H9 (cell line): ENCODE data around the gene VSIG2. TPM values are rescaled to one million over a fixed set of nuclear protein-coding genes. Genes with fewer than 3 reads are reported as not detected.

Experiments used
- DNase-seq: peaks from one replicate; pipeline ENCODE4 v3.0.0-alpha.2; 2017
- H2AFZ ChIP-seq: one replicate; pipeline ENCODE4 v1.6.1; 2013; ENCODE audit warnings: mild to moderate bottlenecking, low read length, control low read depth, moderate library complexity
- H2AK5ac ChIP-seq: 2 replicates; pipeline ENCODE4 v1.6.1; 2013; ENCODE audit warnings: low read length, control low read depth, mixed read lengths; ENCODE audit not compliant: insufficient read length
- H2BK120ac ChIP-seq: one replicate; pipeline ENCODE4 v1.6.1; 2013; ENCODE audit warnings: low read depth, mild to moderate bottlenecking, low read length, control low read depth, inconsistent platforms; ENCODE audit not compliant: poor library complexity, severe bottlenecking
- H2BK12ac ChIP-seq: 2 replicates; pipeline ENCODE4 v1.6.1; 2013; ENCODE audit warnings: low read length, control low read depth, mixed read lengths, low read depth; ENCODE audit not compliant: insufficient read length
- H2BK15ac ChIP-seq: 2 replicates; pipeline ENCODE4 v1.6.1; 2013; ENCODE audit warnings: low read depth, low read length, control low read depth
- H2BK20ac ChIP-seq: one replicate; pipeline ENCODE4 v1.6.1; 2013; ENCODE audit warnings: low read depth, mild to moderate bottlenecking, low read length, control low read depth, inconsistent platforms; ENCODE audit not compliant: poor library complexity, severe bottlenecking
- H2BK5ac ChIP-seq: 2 replicates; pipeline ENCODE4 v1.6.1; 2013; ENCODE audit warnings: low read length, control low read depth, mixed read lengths; ENCODE audit not compliant: insufficient read length
- H3K14ac ChIP-seq: 2 replicates; pipeline ENCODE4 v1.6.1; 2013; ENCODE audit warnings: low read length, control low read depth; ENCODE audit not compliant: insufficient read depth
- H3K18ac ChIP-seq: 2 replicates; pipeline ENCODE4 v1.6.1; 2013; ENCODE audit warnings: low read depth, mild to moderate bottlenecking, mixed read lengths, low read length, control low read depth; ENCODE audit not compliant: insufficient read length
- H3K23ac ChIP-seq: 2 replicates; pipeline ENCODE4 v1.6.1; 2013; ENCODE audit warnings: low read length, control low read depth, mixed read lengths, low read depth; ENCODE audit not compliant: insufficient read length
- H3K23me2 ChIP-seq: 2 replicates; pipeline ENCODE4 v1.6.1; 2013; ENCODE audit warnings: low read depth, mild to moderate bottlenecking, mixed read lengths, low read length, control low read depth; ENCODE audit not compliant: insufficient read length, poor library complexity, severe bottlenecking
- H3K27ac ChIP-seq: 2 replicates; pipeline ENCODE4 v1.5.1; 2013; ENCODE audit warnings: low read length, control low read depth, mixed read lengths, low read depth; ENCODE audit not compliant: insufficient read length
- H3K27me3 ChIP-seq: 2 replicates; pipeline ENCODE4 v1.6.1; 2013; ENCODE audit warnings: low read length, control low read depth, inconsistent platforms; ENCODE audit not compliant: insufficient read depth
- H3K4ac ChIP-seq: 2 replicates; pipeline ENCODE4 v1.6.1; 2013; ENCODE audit warnings: low read depth, mild to moderate bottlenecking, control low read depth, inconsistent platforms, low read length, moderate library complexity
- H3K4me1 ChIP-seq: 2 replicates; pipeline ENCODE4 v1.6.1; 2013; ENCODE audit warnings: low read length, control low read depth, inconsistent platforms; ENCODE audit not compliant: insufficient read depth
- H3K4me2 ChIP-seq: 2 replicates; pipeline ENCODE4 v1.6.1; 2013; ENCODE audit warnings: low read length, control low read depth, mixed read lengths; ENCODE audit not compliant: insufficient read length, insufficient read depth
- H3K56ac ChIP-seq: 2 replicates; pipeline ENCODE4 v1.6.1; 2013; ENCODE audit warnings: low read depth, mild to moderate bottlenecking, mixed read lengths, low read length, control low read depth; ENCODE audit not compliant: insufficient read length
- H3K79me1 ChIP-seq: 2 replicates; pipeline ENCODE4 v1.6.1; 2013; ENCODE audit warnings: low read depth, mild to moderate bottlenecking, moderate library complexity, low read length, control low read depth, inconsistent platforms; ENCODE audit not compliant: insufficient read depth, poor library complexity, severe bottlenecking
- H3K79me2 ChIP-seq: 2 replicates; pipeline ENCODE4 v1.6.1; 2013; ENCODE audit warnings: low read length, control low read depth, inconsistent platforms; ENCODE audit not compliant: insufficient read depth
- H3K9ac ChIP-seq: 2 replicates; pipeline ENCODE4 v1.6.1; 2013; ENCODE audit warnings: low read length, control low read depth, mixed read lengths; ENCODE audit not compliant: insufficient read length; ENCODE audit errors: extremely low read depth
- H3K9me3 ChIP-seq: one replicate; pipeline ENCODE4 v1.6.1; 2013; ENCODE audit warnings: low read depth, low read length, inconsistent platforms; ENCODE audit not compliant: control insufficient read depth
- H3T11ph ChIP-seq: one replicate; pipeline ENCODE4 v1.6.1; 2013; ENCODE audit warnings: mild to moderate bottlenecking, low read length, control low read depth, inconsistent platforms
- H4K20me1 ChIP-seq: one replicate; pipeline ENCODE4 v1.6.1; 2013; ENCODE audit not compliant: control insufficient read depth, insufficient read length, insufficient read depth
- H4K5ac ChIP-seq: 2 replicates; pipeline ENCODE4 v1.6.1; 2013; ENCODE audit warnings: low read depth, mild to moderate bottlenecking, mixed read lengths, low read length, control low read depth; ENCODE audit not compliant: insufficient read length
- H4K8ac ChIP-seq: replicated peaks from 2 replicates; pipeline ENCODE4 v1.6.1; 2013; ENCODE audit warnings: low read length, control low read depth, mixed read lengths, low read depth; ENCODE audit not compliant: insufficient read length
- H4K91ac ChIP-seq: 2 replicates; pipeline ENCODE4 v1.6.1; 2013; ENCODE audit warnings: low read depth, mild to moderate bottlenecking, moderate library complexity, mixed read lengths, low read length, control low read depth; ENCODE audit not compliant: insufficient read length
- H3K27ac Mint-ChIP-seq, 3 experiments: 2 replicates in 2 of 3; 3 replicates in 1 of 3; pipeline ENCODE4 v1.8.0; 2020 to 2021; ENCODE audit warnings: mixed read lengths in 3 of 3, mild to moderate bottlenecking in 1 of 3, moderate library complexity in 1 of 3
- H3K27me3 Mint-ChIP-seq: 2 replicates; pipeline ENCODE4 v1.8.0; 2021; ENCODE audit warnings: low read depth, mild to moderate bottlenecking, moderate library complexity, mixed read lengths
- H3K36me3 Mint-ChIP-seq, 3 experiments: 2 replicates in 2 of 3; 3 replicates in 1 of 3; pipeline ENCODE4 v1.8.0; 2020 to 2021; ENCODE audit warnings: low read depth in 3 of 3, mixed read lengths in 3 of 3; ENCODE audit not compliant: insufficient read depth in 1 of 3
- H3K4me1 Mint-ChIP-seq, 2 experiments: 2 replicates each; pipeline ENCODE4 v1.8.0; 2020; ENCODE audit warnings: mixed read lengths in 2 of 2
- H3K4me3 Mint-ChIP-seq, 2 experiments: 2 replicates in 1 of 2; 3 replicates in 1 of 2; pipeline ENCODE4 v1.8.0; 2020 to 2021; ENCODE audit warnings: mild to moderate bottlenecking in 2 of 2, mixed read lengths in 2 of 2, moderate library complexity in 1 of 2
- H3K9me3 Mint-ChIP-seq, 2 experiments: 2 replicates in 1 of 2; 3 replicates in 1 of 2; pipeline ENCODE4 v1.8.0; 2020; ENCODE audit warnings: mild to moderate bottlenecking in 2 of 2, mixed read lengths in 2 of 2, moderate library complexity in 1 of 2
- CTCF ChIP-seq: fragments of 200-600 bp; sonication (generic); conservative IDR thresholded peaks from 3 replicates; pipeline ENCODE4 v1.8.0; 2021; ENCODE audit warnings: antibody characterized with exemption, mild to moderate bottlenecking
- WGBS: extraction: QIAGEN DNeasy Blood & Tissue Kit; methylation state at CpG from one replicate; pipeline ENCODE4 v1.1.7; 2013; ENCODE audit warnings: missing lambda C conversion rate, low lambda C conversion rate, mixed read lengths; ENCODE audit not compliant: insufficient read length; ENCODE audit errors: extremely low coverage; 5-methylcytosine and 5-hydroxymethylcytosine counted together
- total RNA-seq: library from RNA; stranded (reverse); gene quantifications from 2 replicates; pipeline ENCODE4 v1.2.1, GENCODE V29; 2021

VSIG2 gene
- total RNA-seq, 1 experiment from 2014 or later: not detected

GRCh38 chr11:124742555-124742954, 9.5 kb downstream of the VSIG2 start:
- Histone ChIP-seq H2BK15ac (no peak overlapping the region), H3K14ac (no peak overlapping the region), H4K8ac (no peak overlapping the region), H2AK5ac (no peak overlapping the region), H4K20me1 (no peaks in the 10 kb centered on the region), H3K4me1 (no peaks in the 10 kb centered on the region), H2BK120ac (no peak overlapping the region), H3K27ac (no peak overlapping the region), H3K79me2 (no peaks in the 10 kb centered on the region), H4K5ac (no peak overlapping the region), H3K9me3 (no peaks in the 10 kb centered on the region), H2BK5ac (no peak overlapping the region), H3K79me1 (no peaks in the 10 kb centered on the region), H3K27me3 (peaks cover 85% of the 10 kb centered on the region), H3T11ph (no peak overlapping the region), H4K91ac (no peak overlapping the region), H3K23ac (no peak overlapping the region), H2BK12ac (no peak overlapping the region), H3K4me2 (no peak overlapping the region), H2BK20ac (no peak overlapping the region), H3K4ac (no peak overlapping the region), H2AFZ (no peak overlapping the region), H3K18ac (no peak overlapping the region), H3K9ac (no peak overlapping the region), H3K23me2 (peaks cover 30% of the 10 kb centered on the region), H3K56ac (no peak overlapping the region)
- peaks cover 33 to 38% of the 10 kb centered on the region in 2 experiments for H3K4me1 Mint-ChIP-seq
- no peak for TF ChIP-seq CTCF
- H3K9me3 Mint-ChIP-seq: peaks cover 0 to 3% of the 10 kb centered on the region in 2 experiments; a peak in 1 of 5 replicates
- H3K27me3 Mint-ChIP-seq: peaks cover 94% of the 10 kb centered on the region
- no peaks in the 10 kb centered on the region; a peak in 1 of 7 replicates for H3K36me3 Mint-ChIP-seq
- no CpG with 5 or more reads among the region's 2 CpGs for WGBS
- no peak for DNase-seq
- H3K27ac Mint-ChIP-seq: no peak overlapping the region
- H3K4me3 Mint-ChIP-seq: no peak overlapping the region
